Liver (tissue), 9 donors: Measurements from ENCODE around the gene ORC6. TPM values are rescaled to one million over a fixed set of nuclear protein-coding genes. Genes with fewer than 3 reads are reported as not detected.

Experiments used
- DNase-seq: peaks from one replicate; pipeline ENCODE4 v3.0.0-alpha.2; 2017; ENCODE audit warnings: low spot score
- H3K27ac ChIP-seq, 2 donors: one replicate each; pipeline ENCODE4 v1.7.0; 2013; ENCODE audit warnings: inconsistent platforms in 2 of 2, low read length in 2 of 2, control low read depth in 1 of 2, low read depth in 1 of 2, mild to moderate bottlenecking in 1 of 2
- H3K27me3 ChIP-seq, 4 donors: one replicate each; pipeline versions ENCODE4 v1.6.1 to v1.7.0; 2013; ENCODE audit warnings: low read length in 3 of 4, inconsistent platforms in 1 of 4, mild to moderate bottlenecking in 1 of 4, moderate library complexity in 1 of 4; ENCODE audit not compliant: control insufficient read depth in 4 of 4, insufficient read depth in 4 of 4
- H3K36me3 ChIP-seq, 4 donors: one replicate each; pipeline versions ENCODE4 v1.6.1 to v1.7.0; 2013; ENCODE audit warnings: low read length in 3 of 4, mild to moderate bottlenecking in 3 of 4, low read depth in 1 of 4, moderate library complexity in 1 of 4; ENCODE audit not compliant: control insufficient read depth in 4 of 4, insufficient read depth in 3 of 4
- H3K4me1 ChIP-seq, 4 donors: one replicate each; pipeline versions ENCODE4 v1.6.1 to v1.7.0; 2013; ENCODE audit warnings: low read length in 3 of 4, mild to moderate bottlenecking in 3 of 4, moderate library complexity in 1 of 4; ENCODE audit not compliant: control insufficient read depth in 4 of 4, insufficient read depth in 4 of 4
- H3K4me3 ChIP-seq, 3 donors: one replicate each; pipeline versions ENCODE4 v1.6.1 to v1.7.0; 2013; ENCODE audit warnings: low read length in 3 of 3, control low read depth in 1 of 3, low read depth in 1 of 3, mild to moderate bottlenecking in 1 of 3
- H3K9ac ChIP-seq, 2 donors: one replicate each; pipeline ENCODE4 v1.7.0; 2013; ENCODE audit warnings: low read length in 2 of 2, mild to moderate bottlenecking in 2 of 2, moderate library complexity in 2 of 2, control low read depth in 1 of 2, low read depth in 1 of 2
- H3K9me3 ChIP-seq, 4 donors: one replicate each; pipeline versions ENCODE4 v1.6.1 to v1.7.0; 2013; ENCODE audit warnings: low read length in 3 of 4; ENCODE audit not compliant: control insufficient read depth in 4 of 4
- EGR1 ChIP-seq, 2 donors: IDR thresholded peaks; 2 replicates each; pipeline ENCODE4 v1.6.1; 2016 to 2018; ENCODE audit warnings: antibody characterized with exemption in 2 of 2, low read depth in 2 of 2
- FOXA1 ChIP-seq: IDR thresholded peaks from 2 replicates; pipeline ENCODE4 v1.6.1; 2016; ENCODE audit warnings: antibody characterized with exemption
- FOXA2 ChIP-seq: IDR thresholded peaks from 2 replicates; pipeline ENCODE4 v1.6.1; 2016; ENCODE audit warnings: antibody characterized with exemption
- GABPA ChIP-seq, 2 donors: IDR thresholded peaks in 1 of 2; conservative IDR thresholded peaks in 1 of 2; 2 replicates each; pipeline ENCODE4 v1.6.1; 2016; ENCODE audit warnings: antibody characterized with exemption in 2 of 2, mild to moderate bottlenecking in 1 of 2, moderate library complexity in 1 of 2
- HNF4A ChIP-seq, 2 donors: conservative IDR thresholded peaks; 2 replicates each; pipeline ENCODE4 v1.6.1; 2016; ENCODE audit warnings: antibody characterized with exemption in 2 of 2, mild to moderate bottlenecking in 2 of 2
- HNF4G ChIP-seq: IDR thresholded peaks from 2 replicates; pipeline ENCODE4 v1.6.1; 2016; ENCODE audit warnings: antibody characterized with exemption
- JUND ChIP-seq, 2 donors: IDR thresholded peaks; 2 replicates each; pipeline ENCODE4 v1.6.1; 2016; ENCODE audit warnings: antibody characterized with exemption in 2 of 2
- NR2F2 ChIP-seq: IDR thresholded peaks from 2 replicates; pipeline ENCODE4 v1.6.1; 2016; ENCODE audit warnings: antibody characterized with exemption
- RAD21 ChIP-seq, 2 donors: IDR thresholded peaks; 2 replicates each; pipeline ENCODE4 v1.6.1; 2016; ENCODE audit warnings: antibody characterized with exemption in 2 of 2, mild to moderate bottlenecking in 2 of 2
- REST ChIP-seq: IDR thresholded peaks from 2 replicates; pipeline ENCODE4 v1.6.1; 2016; ENCODE audit warnings: antibody characterized with exemption, mild to moderate bottlenecking
- RXRA ChIP-seq, 2 donors: IDR thresholded peaks; 2 replicates each; pipeline ENCODE4 v1.6.1; 2017 to 2018; ENCODE audit warnings: antibody characterized with exemption in 2 of 2, mild to moderate bottlenecking in 1 of 2
- SP1 ChIP-seq: IDR thresholded peaks from 2 replicates; pipeline ENCODE4 v1.6.1; 2018; ENCODE audit warnings: antibody characterized with exemption, mild to moderate bottlenecking
- TAF1 ChIP-seq: conservative IDR thresholded peaks from 2 replicates; pipeline ENCODE4 v1.6.1; 2016; ENCODE audit warnings: antibody characterized with exemption, mild to moderate bottlenecking
- YY1 ChIP-seq: IDR thresholded peaks from 2 replicates; pipeline ENCODE4 v1.6.1; 2016; ENCODE audit warnings: antibody characterized with exemption, mild to moderate bottlenecking
- ZBTB33 ChIP-seq: IDR thresholded peaks from 2 replicates; pipeline ENCODE4 v1.6.1; 2016; ENCODE audit warnings: antibody characterized with exemption
- WGBS: extraction: QIAGEN DNeasy Blood & Tissue Kit; methylation state at CpG from one replicate; pipeline ENCODE4 v1.1.7; 2013; 5-methylcytosine and 5-hydroxymethylcytosine counted together
- polyA plus RNA-seq, 2 donors: library from polyadenylated mRNA; stranded (reverse) in 1 of 2; unstranded in 1 of 2; fragments of 200-250 nt in 1 of 2; fragments of >200 nt in 1 of 2; fragmentation: Nextera tagmentation in 1 of 2; extraction: Ambion mirVana in 1 of 2; gene quantifications; one replicate each; pipeline versions ENCODE4 v1.2.1 to v1.2.3, GENCODE V29; 2013 to 2015
- total RNA-seq, 2 donors: library from RNA; depleted of rRNA; stranded (reverse); fragments of >200 nt; gene quantifications; one replicate each; pipeline ENCODE4 v1.2.3, GENCODE V29; 2014
- TF ChIP-seq, protein P1 (sequence below): IDR thresholded peaks from 2 replicates; pipeline ENCODE4 v1.6.1; 2016; ENCODE audit warnings: antibody characterized with exemption
- TF ChIP-seq, protein P2 (sequence below): IDR thresholded peaks from 2 replicates; pipeline ENCODE4 v1.6.1; 2016; ENCODE audit warnings: antibody characterized with exemption
- TF ChIP-seq, protein P3 (sequence below): fragments of 150-350 bp; IDR thresholded peaks from 2 replicates; pipeline ENCODE4 v1.5.1; 2017; ENCODE audit warnings: improper control_type of control experiment, low read depth, low read length; ENCODE audit not compliant: missing input control
- donor health status: healthy.
- donor health status: healthy.
- donor health status: healthy.
- donor health status: healthy.
- donor health status: healthy.

The ORC6 gene
- total and polyA plus RNA-seq, 4 donors, result 0.56 to 16.8 (median 0.98) TPM

- H3K27ac ChIP-seq, result no peak overlapping the region
- H3K9ac ChIP-seq, result no peak overlapping the region
- no peaks in the 10 kb centered on the region for H3K36me3 ChIP-seq
- 91% methylated on average over 3 of the region's 3 CpGs for WGBS
- DNase-seq, result no peak
- H3K27me3 ChIP-seq, result no peaks in the 10 kb centered on the region
- no peaks in the 10 kb centered on the region for H3K4me1 ChIP-seq
- H3K4me3 ChIP-seq, result no peak overlapping the region
- TF ChIP-seq, protein P1, sequence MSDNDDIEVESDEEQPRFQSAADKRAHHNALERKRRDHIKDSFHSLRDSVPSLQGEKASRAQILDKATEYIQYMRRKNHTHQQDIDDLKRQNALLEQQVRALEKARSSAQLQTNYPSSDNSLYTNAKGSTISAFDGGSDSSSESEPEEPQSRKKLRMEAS, result no peak
- TF ChIP-seq FOXA1 (no peak), HNF4A (conservative IDR thresholded peaks at IDR 0.05) (no peak), JUND (IDR thresholded peaks at IDR 0.05) (no peak), EGR1 (IDR thresholded peaks at IDR 0.05; ENCODE audit: low read depth in 2 of 2) (no peak), GABPA (IDR thresholded peaks at IDR 0.05 in 1 of 2, conservative IDR thresholded peaks at IDR 0.05 in 1 of 2) (no peak), ZBTB33 (no peak), RXRA (IDR thresholded peaks at IDR 0.05) (no peak), SP1 (no peak), FOXA2 (no peak), HNF4G (no peak), REST (no peak), TAF1 (no peak), YY1 (no peak), NR2F2 (no peak), RAD21 (IDR thresholded peaks at IDR 0.05) (no peak)
- TF ChIP-seq, protein P2, sequence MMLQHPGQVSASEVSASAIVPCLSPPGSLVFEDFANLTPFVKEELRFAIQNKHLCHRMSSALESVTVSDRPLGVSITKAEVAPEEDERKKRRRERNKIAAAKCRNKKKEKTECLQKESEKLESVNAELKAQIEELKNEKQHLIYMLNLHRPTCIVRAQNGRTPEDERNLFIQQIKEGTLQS, result no peak
- TF ChIP-seq, protein P3, sequence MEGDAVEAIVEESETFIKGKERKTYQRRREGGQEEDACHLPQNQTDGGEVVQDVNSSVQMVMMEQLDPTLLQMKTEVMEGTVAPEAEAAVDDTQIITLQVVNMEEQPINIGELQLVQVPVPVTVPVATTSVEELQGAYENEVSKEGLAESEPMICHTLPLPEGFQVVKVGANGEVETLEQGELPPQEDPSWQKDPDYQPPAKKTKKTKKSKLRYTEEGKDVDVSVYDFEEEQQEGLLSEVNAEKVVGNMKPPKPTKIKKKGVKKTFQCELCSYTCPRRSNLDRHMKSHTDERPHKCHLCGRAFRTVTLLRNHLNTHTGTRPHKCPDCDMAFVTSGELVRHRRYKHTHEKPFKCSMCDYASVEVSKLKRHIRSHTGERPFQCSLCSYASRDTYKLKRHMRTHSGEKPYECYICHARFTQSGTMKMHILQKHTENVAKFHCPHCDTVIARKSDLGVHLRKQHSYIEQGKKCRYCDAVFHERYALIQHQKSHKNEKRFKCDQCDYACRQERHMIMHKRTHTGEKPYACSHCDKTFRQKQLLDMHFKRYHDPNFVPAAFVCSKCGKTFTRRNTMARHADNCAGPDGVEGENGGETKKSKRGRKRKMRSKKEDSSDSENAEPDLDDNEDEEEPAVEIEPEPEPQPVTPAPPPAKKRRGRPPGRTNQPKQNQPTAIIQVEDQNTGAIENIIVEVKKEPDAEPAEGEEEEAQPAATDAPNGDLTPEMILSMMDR, result no peak
- H3K9me3 ChIP-seq, result no peaks in the 10 kb centered on the region
These were observed 7.5 kb downstream of the ORC6 start for GRCh38 chr16:46696957-46697356.

DNA sequence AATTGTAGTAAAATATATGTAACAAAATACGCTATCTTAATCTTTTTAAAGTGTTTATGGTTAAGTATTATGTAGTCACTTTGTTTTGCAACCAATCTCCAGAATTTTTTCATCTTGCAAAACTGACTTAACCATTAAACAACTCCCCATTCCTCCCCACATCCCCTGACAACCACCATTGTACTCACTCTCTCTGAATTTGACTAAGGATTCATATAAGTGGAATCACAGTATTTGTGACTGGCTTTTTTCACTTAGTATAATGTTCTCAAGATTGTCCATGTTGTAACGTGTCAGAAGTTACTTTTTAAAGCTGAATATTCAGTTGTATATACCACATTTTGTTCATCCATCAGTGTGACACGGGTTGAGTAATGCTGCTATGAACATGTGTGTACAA, 10.6 kb downstream of the ORC6 start:
- no peak overlapping the region for H3K9ac ChIP-seq
- no peaks in the 10 kb centered on the region for H3K27me3 ChIP-seq
- WGBS, result over 99% methylated on average over 3 of the region's 3 CpGs
- H3K9me3 ChIP-seq, result no peaks in the 10 kb centered on the region
- H3K27ac ChIP-seq, result no peak overlapping the region
- H3K36me3 ChIP-seq, result no peaks in the 10 kb centered on the region
- no peaks in the 10 kb centered on the region for H3K4me1 ChIP-seq
- DNase-seq, result no peak
- no peak overlapping the region for H3K4me3 ChIP-seq
- TF ChIP-seq, protein P1, result no peak
- TF ChIP-seq FOXA1 (no peak), NR2F2 (no peak), GABPA (IDR thresholded peaks at IDR 0.05 in 1 of 2, conservative IDR thresholded peaks at IDR 0.05 in 1 of 2) (no peak), FOXA2 (no peak), HNF4G (no peak), TAF1 (no peak), RXRA (IDR thresholded peaks at IDR 0.05) (no peak), YY1 (no peak), SP1 (no peak), RAD21 (IDR thresholded peaks at IDR 0.05) (no peak), HNF4A (conservative IDR thresholded peaks at IDR 0.05) (no peak)
- TF ChIP-seq, protein P3, result no peak
- TF ChIP-seq, protein P2, result no peak
